ENCODE results near the gene BORCS5. TPM values are rescaled to one million over a fixed set of nuclear protein-coding genes. Genes with fewer than 3 reads are reported as not detected.

BORCS5 gene
- total and polyA plus RNA-seq, 2 of the 8 experiments (the other 6 are each of a cell fraction or from before 2014, with no cell fraction given): 8.3 to 17.4 TPM

- Histone ChIP-seq H2BK5ac (ENCODE audit: low read depth, low read length) (no peak overlapping the region), H2AK5ac (ENCODE audit: low read depth, low read length) (no peak overlapping the region), H2AFZ (ENCODE audit: low read length) (no peak overlapping the region), H4K5ac (ENCODE audit: insufficient read length, low read depth, low read length) (no peak overlapping the region), H4K91ac (replicated peaks; ENCODE audit: insufficient read length, low read length) (no peak overlapping the region), H2BK12ac (ENCODE audit: low read depth, low read length) (no peak overlapping the region), H2BK15ac (ENCODE audit: low read length) (no peak overlapping the region), H3K23me2 (ENCODE audit: low read depth, low read length) (no peaks in the 10 kb centered on the region), H3K4me2 (ENCODE audit: insufficient read depth in 1 of 2, low read depth in 2 of 2, low read length in 2 of 2) (no peak overlapping the region; a peak in 1 of 4 replicates), H3K27ac (ENCODE audit: low read depth, low read length) (no peak overlapping the region), H3K27me3 (replicated peaks in 1 of 4; ENCODE audit: control insufficient read depth in 3 of 4, extremely low read depth in 1 of 4, insufficient read depth in 3 of 4, low read length in 3 of 4) (no peaks in the 10 kb centered on the region), H3K56ac (replicated peaks; ENCODE audit: insufficient read length, low read depth, low read length) (no peak overlapping the region), H3K79me2 (ENCODE audit: control insufficient read depth in 1 of 2, insufficient read depth in 2 of 2, low read length in 2 of 2) (no peaks in the 10 kb centered on the region), H3K79me1 (ENCODE audit: low read depth, low read length) (no peaks in the 10 kb centered on the region), H2BK120ac (replicated peaks; ENCODE audit: low read depth, low read length) (no peak overlapping the region), H4K20me1 (replicated peaks in 1 of 2; ENCODE audit: control insufficient read depth in 1 of 2, insufficient read depth in 2 of 2, low read length in 2 of 2) (no peaks in the 10 kb centered on the region), H3K23ac (ENCODE audit: insufficient read length) (no peak overlapping the region), H3K36me3 (ENCODE audit: control insufficient read depth in 2 of 4, insufficient read depth in 4 of 4, low read length in 3 of 4) (no peaks in the 10 kb centered on the region; a peak in 1 of 8 replicates), H3K14ac (ENCODE audit: insufficient read length) (no peak overlapping the region), H3K4me1 (replicated peaks in 1 of 4; ENCODE audit: control insufficient read depth in 3 of 4, insufficient read depth in 4 of 4, low read length in 3 of 4) (peaks cover 0 to 4% (median 1%) of the 10 kb centered on the region in 4 experiments; a peak in 2 of 7 replicates), H3K18ac (ENCODE audit: extremely low read depth, low read length) (no peak overlapping the region), H3K4me3 (ENCODE audit: extremely low read depth in 1 of 4, insufficient read depth in 2 of 4, low read depth in 3 of 4, low read length in 4 of 4) (no peak overlapping the region), H3K9me3 (ENCODE audit: insufficient read depth in 2 of 2, low read depth in 1 of 2, low read length in 1 of 2) (peaks cover 0 to 5% of the 10 kb centered on the region in 2 experiments; a peak in 1 of 4 replicates), H4K8ac (ENCODE audit: extremely low read depth, insufficient read depth, low read length) (no peak overlapping the region), H3K4ac (replicated peaks; ENCODE audit: insufficient read length, low read depth, low read length) (no peak overlapping the region), H2BK20ac (ENCODE audit: low read length) (no peak overlapping the region), H3K9ac (replicated peaks in 1 of 4; ENCODE audit: extremely low read depth in 1 of 4, low read depth in 3 of 4, low read length in 3 of 4) (no peak overlapping the region)
- TF ChIP-seq EP300 (IDR thresholded peaks at IDR 0.05; ENCODE audit: borderline replicate concordance in 1 of 2, low read depth in 2 of 2, low read length in 2 of 2): no peak
- no peak for TF ChIP-seq SP1 (IDR thresholded peaks at IDR 0.05; ENCODE audit: low read depth, low read length)
- TF ChIP-seq RFX5 (IDR thresholded peaks at IDR 0.05; ENCODE audit: borderline replicate concordance, low read depth, low read length): no peak
- no peak for TF ChIP-seq YY1 (IDR thresholded peaks at IDR 0.05; ENCODE audit: low read depth, low read length)
- TF ChIP-seq E2F6 (IDR thresholded peaks at IDR 0.05): no peak
- ChIA-PET CTCF (ENCODE audit: partially characterized antibody) (interaction anchor here (0.6 to 1.1 kb wide), 3 partner anchors 14 to 187 kb away, joined by 3 read pairs; no protein-coding TSS in a partner anchor), POLR2A (ENCODE audit: partially characterized antibody) (interaction anchor here (0.6 to 0.8 kb wide), 2 partner anchors 18 to 110 kb away, joined by 3 to 5 read pairs; no protein-coding TSS in a partner anchor)
- DNase-seq (ENCODE audit: low read depth in 1 of 2, low spot score in 2 of 2): no peak
- no peak for FAIRE-seq
- WGBS, 2 experiments (ENCODE audit: extremely low coverage in 1 of 2, insufficient coverage in 1 of 2, insufficient read length in 1 of 2, insufficient replicate concordance in 2 of 2, low coverage in 1 of 2, low lambda C conversion rate in 2 of 2, missing lambda C conversion rate in 1 of 2): 92% methylated on average over 2 of the region's 2 CpGs; no CpG with 5 or more reads in 1 of the 2 experiments
Measured at GRCh38 chr12:12425001-12425400, 68.1 kb downstream of the BORCS5 start.
